Measurements from ENCODE around the gene LIMCH1.

LIMCH1 gene

GRCh38 chr4:41597494-41597893 is 59.5 kb downstream of the LIMCH1 start:
- POLR2A ChIA-PET: no interaction called here
- CTCF ChIA-PET: interaction anchor here (1.0 kb wide), 1 partner anchor 9 kb away, joined by 3 read pairs; no protein-coding TSS in a partner anchor
- TF ChIP-seq CTCF (IDR thresholded peaks at IDR 0.05; ENCODE audit: control extremely low read depth, extremely low read depth, low read depth, missing control alignments): no peak
- no peak for DNase-seq (ENCODE audit: extremely low spot score)

- CTCF ChIA-PET: no interaction called here
- no peak for TF ChIP-seq CTCF (IDR thresholded peaks at IDR 0.05; ENCODE audit: control extremely low read depth, extremely low read depth, low read depth, missing control alignments)
Observed at GRCh38 chr4:41598580-41598979, 60.6 kb downstream of the LIMCH1 start.

GRCh38 chr4:41599192-41599786 is 61.3 kb downstream of the LIMCH1 start:
- ChIA-PET POLR2A (no interaction called here), CTCF (no interaction called here)
- TF ChIP-seq CTCF (IDR thresholded peaks at IDR 0.05; ENCODE audit: control extremely low read depth, extremely low read depth, low read depth, missing control alignments): no peak
- DNase-seq (ENCODE audit: extremely low spot score): no peak

More at GRCh38 chr4:41598580-41598979, 60.6 kb downstream of the LIMCH1 start:
- POLR2A ChIA-PET: no interaction called here
- DNase-seq (ENCODE audit: extremely low spot score): no peak

- no peak for DNase-seq (ENCODE audit: extremely low spot score)
- TF ChIP-seq CTCF (IDR thresholded peaks at IDR 0.05; ENCODE audit: control extremely low read depth, extremely low read depth, low read depth, missing control alignments): no peak
- POLR2A ChIA-PET: no interaction called here
- CTCF ChIA-PET: interaction anchor here (1.2 kb wide), 1 partner anchor 10 kb away, joined by 3 read pairs; no protein-coding TSS in a partner anchor
Observed at GRCh38 chr4:41600243-41600912, 62.4 kb downstream of the LIMCH1 start.

- CTCF ChIA-PET: interaction anchor here (1.2 kb wide), 1 partner anchor 10 kb away, joined by 3 read pairs; no protein-coding TSS in a partner anchor
- DNase-seq (ENCODE audit: extremely low spot score): no peak
- POLR2A ChIA-PET: no interaction called here
- no peak for TF ChIP-seq CTCF (IDR thresholded peaks at IDR 0.05; ENCODE audit: control extremely low read depth, extremely low read depth, low read depth, missing control alignments)
Observed at GRCh38 chr4:41601025-41601424, 63.1 kb downstream of the LIMCH1 start.

GRCh38 chr4:41602113-41602512 is 64.2 kb downstream of the LIMCH1 start:
- POLR2A ChIA-PET: no interaction called here
- TF ChIP-seq CTCF (IDR thresholded peaks at IDR 0.05; ENCODE audit: control extremely low read depth, extremely low read depth, low read depth, missing control alignments): no peak
- DNase-seq (ENCODE audit: extremely low spot score): no peak
- CTCF ChIA-PET: interaction anchor here (1.4 kb wide), 1 partner anchor 10 kb away, joined by 4 read pairs; no protein-coding TSS in a partner anchor
